ENCODE measurements around the gene SMIM13.

SMIM13 gene

GRCh38 chr6:11163932-11164331 is 70.3 kb downstream of the SMIM13 start:
- Histone ChIP-seq H3K4me3 (ENCODE audit: low read length) (no peak overlapping the region), H3K4me1 (ENCODE audit: insufficient read depth, low read length) (peaks cover 15% of the 10 kb centered on the region), H3K27me3 (ENCODE audit: insufficient read depth, low read length) (no peaks in the 10 kb centered on the region), H3K27ac (ENCODE audit: low read length) (no peak overlapping the region), H3K36me3 (ENCODE audit: insufficient read depth, low read depth, low read length) (no peaks in the 10 kb centered on the region), H3K9ac (ENCODE audit: low read depth, low read length) (no peak overlapping the region), H3K9me3 (ENCODE audit: insufficient read depth, low read depth, low read length) (no peaks in the 10 kb centered on the region)

GRCh38 chr6:11164717-11165646 is 71.3 kb downstream of the SMIM13 start:
- Histone ChIP-seq H3K9me3 (ENCODE audit: insufficient read depth, low read depth, low read length) (no peaks in the 10 kb centered on the region), H3K4me3 (ENCODE audit: low read length) (no peak overlapping the region), H3K9ac (ENCODE audit: low read depth, low read length) (no peak overlapping the region), H3K27me3 (ENCODE audit: insufficient read depth, low read length) (no peaks in the 10 kb centered on the region), H3K36me3 (ENCODE audit: insufficient read depth, low read depth, low read length) (no peaks in the 10 kb centered on the region), H3K27ac (ENCODE audit: low read length) (no peak overlapping the region), H3K4me1 (ENCODE audit: insufficient read depth, low read length) (peaks cover 15% of the 10 kb centered on the region)

- no peak overlapping the region for H3K4me3 ChIP-seq (ENCODE audit: low read length)
- H3K36me3 ChIP-seq (ENCODE audit: insufficient read depth, low read depth, low read length) = no peaks in the 10 kb centered on the region
- peaks cover 3% of the 10 kb centered on the region; the same call in 1 of the 2 replicates for H3K4me1 ChIP-seq (ENCODE audit: insufficient read depth, low read length)
- H3K27ac ChIP-seq (ENCODE audit: low read length) = no peak overlapping the region
- H3K9me3 ChIP-seq (ENCODE audit: insufficient read depth, low read depth, low read length) = no peaks in the 10 kb centered on the region
- no peaks in the 10 kb centered on the region for H3K27me3 ChIP-seq (ENCODE audit: insufficient read depth, low read length)
- no peak overlapping the region for H3K9ac ChIP-seq (ENCODE audit: low read depth, low read length)
Measured at GRCh38 chr6:11166948-11167347, 73.3 kb downstream of the SMIM13 start.

- H3K36me3 ChIP-seq (ENCODE audit: insufficient read depth, low read depth, low read length) = no peaks in the 10 kb centered on the region
- H3K4me3 ChIP-seq (ENCODE audit: low read length) = no peak overlapping the region
- H3K4me1 ChIP-seq (ENCODE audit: insufficient read depth, low read length) = peaks cover under 1% of the 10 kb centered on the region; the same call in 1 of the 2 replicates
- no peaks in the 10 kb centered on the region for H3K9me3 ChIP-seq (ENCODE audit: insufficient read depth, low read depth, low read length)
- no peak overlapping the region for H3K9ac ChIP-seq (ENCODE audit: low read depth, low read length)
- H3K27me3 ChIP-seq (ENCODE audit: insufficient read depth, low read length) = no peaks in the 10 kb centered on the region
- H3K27ac ChIP-seq (ENCODE audit: low read length) = no peak overlapping the region
Measured at GRCh38 chr6:11168091-11168635, 74.5 kb downstream of the SMIM13 start.

- Histone ChIP-seq H3K4me3 (ENCODE audit: low read length) (no peak overlapping the region), H3K9ac (ENCODE audit: low read depth, low read length) (no peak overlapping the region), H3K9me3 (ENCODE audit: insufficient read depth, low read depth, low read length) (no peaks in the 10 kb centered on the region), H3K4me1 (ENCODE audit: insufficient read depth, low read length) (peaks cover 3% of the 10 kb centered on the region; the same call in 1 of the 2 replicates), H3K36me3 (ENCODE audit: insufficient read depth, low read depth, low read length) (no peaks in the 10 kb centered on the region), H3K27ac (ENCODE audit: low read length) (no peak overlapping the region), H3K27me3 (ENCODE audit: insufficient read depth, low read length) (no peaks in the 10 kb centered on the region)
Measured at GRCh38 chr6:11171952-11172351, 78.3 kb downstream of the SMIM13 start.

- H3K4me1 ChIP-seq (ENCODE audit: insufficient read depth, low read length) = peaks cover 3% of the 10 kb centered on the region; the same call in 1 of the 2 replicates
- H3K9ac ChIP-seq (ENCODE audit: low read depth, low read length) = no peak overlapping the region
- no peaks in the 10 kb centered on the region for H3K27me3 ChIP-seq (ENCODE audit: insufficient read depth, low read length)
- no peaks in the 10 kb centered on the region for H3K9me3 ChIP-seq (ENCODE audit: insufficient read depth, low read depth, low read length)
- H3K4me3 ChIP-seq (ENCODE audit: low read length) = no peak overlapping the region
- no peak overlapping the region for H3K27ac ChIP-seq (ENCODE audit: low read length)
- no peaks in the 10 kb centered on the region for H3K36me3 ChIP-seq (ENCODE audit: insufficient read depth, low read depth, low read length)
Measured at GRCh38 chr6:11172501-11173327, 79.1 kb downstream of the SMIM13 start.

GRCh38 chr6:11174242-11174611 is 80.6 kb downstream of the SMIM13 start:
- no peaks in the 10 kb centered on the region for H3K27me3 ChIP-seq (ENCODE audit: insufficient read depth, low read length)
- no peak overlapping the region for H3K9ac ChIP-seq (ENCODE audit: low read depth, low read length)
- H3K4me1 ChIP-seq (ENCODE audit: insufficient read depth, low read length) = peaks cover 8% of the 10 kb centered on the region; the same call in 1 of the 2 replicates
- no peaks in the 10 kb centered on the region for H3K9me3 ChIP-seq (ENCODE audit: insufficient read depth, low read depth, low read length)
- H3K27ac ChIP-seq (ENCODE audit: low read length) = no peak overlapping the region
- H3K36me3 ChIP-seq (ENCODE audit: insufficient read depth, low read depth, low read length) = no peaks in the 10 kb centered on the region
- no peak overlapping the region for H3K4me3 ChIP-seq (ENCODE audit: low read length)

- Histone ChIP-seq H3K4me1 (ENCODE audit: insufficient read depth, low read length) (peaks cover 15% of the 10 kb centered on the region; the same call in 1 of the 2 replicates), H3K27me3 (ENCODE audit: insufficient read depth, low read length) (no peaks in the 10 kb centered on the region), H3K9ac (ENCODE audit: low read depth, low read length) (no peak overlapping the region), H3K4me3 (ENCODE audit: low read length) (no peak overlapping the region), H3K27ac (ENCODE audit: low read length) (no peak overlapping the region), H3K36me3 (ENCODE audit: insufficient read depth, low read depth, low read length) (no peaks in the 10 kb centered on the region; the same call in 1 of the 2 replicates), H3K9me3 (ENCODE audit: insufficient read depth, low read depth, low read length) (peaks cover 11% of the 10 kb centered on the region; the same call in 1 of the 2 replicates)
Measured at GRCh38 chr6:11177271-11177670, 83.6 kb downstream of the SMIM13 start.

GRCh38 chr6:11179088-11179418 is 85.4 kb downstream of the SMIM13 start:
- Histone ChIP-seq H3K9me3 (ENCODE audit: insufficient read depth, low read depth, low read length) (peaks cover 11% of the 10 kb centered on the region; the same call in 1 of the 2 replicates), H3K27ac (ENCODE audit: low read length) (no peak overlapping the region), H3K36me3 (ENCODE audit: insufficient read depth, low read depth, low read length) (no peaks in the 10 kb centered on the region; the same call in 1 of the 2 replicates), H3K4me3 (ENCODE audit: low read length) (no peak overlapping the region), H3K27me3 (ENCODE audit: insufficient read depth, low read length) (no peaks in the 10 kb centered on the region), H3K9ac (ENCODE audit: low read depth, low read length) (no peak overlapping the region), H3K4me1 (ENCODE audit: insufficient read depth, low read length) (peaks cover 12% of the 10 kb centered on the region; the same call in 1 of the 2 replicates)

GRCh38 chr6:11179419-11180202 is 86.0 kb downstream of the SMIM13 start:
- H3K4me1 ChIP-seq (ENCODE audit: insufficient read depth, low read length) = peaks cover 12% of the 10 kb centered on the region; the same call in 1 of the 2 replicates
- peaks cover 11% of the 10 kb centered on the region; the same call in 1 of the 2 replicates for H3K9me3 ChIP-seq (ENCODE audit: insufficient read depth, low read depth, low read length)
- no peak overlapping the region for H3K9ac ChIP-seq (ENCODE audit: low read depth, low read length)
- H3K27ac ChIP-seq (ENCODE audit: low read length) = no peak overlapping the region
- peaks cover 3% of the 10 kb centered on the region; the same call in 1 of the 2 replicates for H3K36me3 ChIP-seq (ENCODE audit: insufficient read depth, low read depth, low read length)
- no peaks in the 10 kb centered on the region for H3K27me3 ChIP-seq (ENCODE audit: insufficient read depth, low read length)
- H3K4me3 ChIP-seq (ENCODE audit: low read length) = no peak overlapping the region

Measured in iPS-20b (cell line).